Stimulated activated naive CD8-positive, alpha-beta T cell treated with anti-CD3 and anti-CD28 coated beads, Interleukin-15, Interleukin-2, amounts not matched to agents 100 U/mL and 50 U/mL, for 24 hours (primary cell): ENCODE measurements around the gene PSMC1.

ENCODE experiments used
- ATAC-seq: fragments of 150-1000 bp; cut with Tn5 transposase; one replicate; pipeline ENCODE4 v1.10.0; 2021
- DNase-seq: peaks from one replicate; pipeline ENCODE4 v3.0.0; 2021

Gene PSMC1

GRCh38 chr14:90302529-90303303 lies 46.4 kb downstream of the PSMC1 start:
- no peak for ATAC-seq
- no peak for DNase-seq

GRCh38 chr14:90303473-90303872 lies 47.1 kb downstream of the PSMC1 start:
- DNase-seq (no peak), ATAC-seq (no peak)

- DNase-seq (no peak), ATAC-seq (no peak)
Observed at GRCh38 chr14:90304502-90304901, 48.1 kb downstream of the PSMC1 start.

GRCh38 chr14:90305176-90305601 lies 48.8 kb downstream of the PSMC1 start:
- DNase-seq (no peak), ATAC-seq (no peak)

- ATAC-seq = no peak
- DNase-seq = no peak
Observed at GRCh38 chr14:90308561-90308960, 52.2 kb downstream of the PSMC1 start.

GRCh38 chr14:90317286-90317685 lies 60.9 kb downstream of the PSMC1 start:
- DNase-seq (no peak), ATAC-seq (no peak)

GRCh38 chr14:90318016-90318415 lies 61.7 kb downstream of the PSMC1 start:
- ATAC-seq = no peak
- DNase-seq = no peak

- no peak for DNase-seq
- no peak for ATAC-seq
Observed at GRCh38 chr14:90319173-90319572, 62.8 kb downstream of the PSMC1 start.

GRCh38 chr14:90319634-90320541 lies 63.5 kb downstream of the PSMC1 start:
- peak; percentile 49 for ATAC-seq

GRCh38 chr14:90321891-90322290 lies 65.5 kb downstream of the PSMC1 start:
- no peak for DNase-seq
- no peak for ATAC-seq

More at GRCh38 chr14:90319634-90320541, 63.5 kb downstream of the PSMC1 start:
- no peak for DNase-seq
